Measurements from ENCODE around the gene ADGRB3. TPM values are rescaled to one million over a fixed set of nuclear protein-coding genes. Genes with fewer than 3 reads are reported as not detected.

The ADGRB3 gene
- total RNA-seq, 3 donors from 2014 or later = not detected

DNA sequence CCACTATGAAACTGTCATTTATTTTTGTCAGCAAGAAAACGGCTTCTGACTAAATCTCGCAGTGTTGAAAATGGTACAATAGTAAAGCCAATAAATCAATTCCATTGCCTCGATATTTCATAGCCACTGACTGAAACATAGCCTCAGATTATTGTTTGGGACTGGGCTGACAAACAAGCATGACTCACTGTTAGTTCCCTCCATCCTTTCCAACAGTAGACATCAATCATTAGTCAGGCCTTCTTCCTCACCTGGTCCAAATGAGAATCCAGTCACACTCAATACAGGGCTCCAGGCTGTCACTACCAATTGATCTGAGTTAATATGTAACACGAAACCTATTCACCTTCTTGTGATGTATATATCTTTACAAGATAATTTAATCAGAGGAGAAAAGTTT is 66.1 kb downstream of the ADGRB3 start:
- H3K36me3 Mint-ChIP-seq (ENCODE audit: insufficient read depth) = no peaks in the 10 kb centered on the region
- H3K4me1 Mint-ChIP-seq (ENCODE audit: low read depth) = no peaks in the 10 kb centered on the region
- H3K27me3 Mint-ChIP-seq (ENCODE audit: low read depth) = peaks cover 2% of the 10 kb centered on the region
- no peaks in the 10 kb centered on the region for H3K9me3 Mint-ChIP-seq
- no peak overlapping the region for H3K4me3 Mint-ChIP-seq
- DNase-seq (no peak), ATAC-seq (no peak)

DNA sequence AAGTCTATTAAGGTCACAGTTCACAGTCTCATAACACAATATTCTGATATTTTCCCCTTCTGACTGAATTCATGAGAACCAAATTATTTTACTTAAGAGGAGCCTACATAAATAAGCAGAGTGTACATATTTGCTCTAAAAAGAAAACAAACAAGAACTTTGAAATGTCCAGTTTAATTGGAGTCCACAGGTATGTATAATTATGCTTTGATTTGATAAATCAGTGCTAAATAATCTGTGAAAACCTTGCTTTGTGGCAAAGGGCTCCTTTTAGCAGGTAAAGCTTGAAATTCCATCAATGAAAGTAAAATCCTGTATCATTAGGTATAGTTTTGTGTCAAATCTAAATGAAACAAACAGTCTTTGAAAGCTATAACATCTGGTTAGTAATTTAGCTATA is 69.4 kb downstream of the ADGRB3 start:
- Mint-ChIP-seq H3K4me1 (ENCODE audit: low read depth) (no peaks in the 10 kb centered on the region), H3K36me3 (ENCODE audit: insufficient read depth) (no peaks in the 10 kb centered on the region), H3K9me3 (no peaks in the 10 kb centered on the region), H3K4me3 (no peak overlapping the region), H3K27me3 (ENCODE audit: low read depth) (peaks cover 2% of the 10 kb centered on the region)
- DNase-seq = no peak
- ATAC-seq = no peak

DNA sequence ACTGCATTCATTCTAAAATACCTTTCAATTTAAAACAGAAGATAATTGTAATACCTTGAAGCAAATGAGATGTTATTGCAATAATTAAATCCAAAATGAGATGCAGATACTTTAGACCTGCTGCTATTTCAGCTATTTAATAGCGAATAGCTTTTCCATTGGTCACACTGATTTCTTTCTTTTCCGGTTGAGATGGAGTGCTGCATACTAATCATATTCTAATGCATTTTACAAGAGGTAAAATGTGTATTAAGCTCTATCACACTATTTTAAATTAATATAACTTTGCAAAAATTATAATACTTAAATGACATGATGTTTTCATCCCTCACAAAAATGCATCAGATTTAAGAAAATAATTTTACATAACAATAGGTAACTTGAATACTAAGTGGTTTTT is 74.0 kb downstream of the ADGRB3 start:
- H3K4me3 Mint-ChIP-seq = no peak overlapping the region
- H3K36me3 Mint-ChIP-seq (ENCODE audit: insufficient read depth) = no peaks in the 10 kb centered on the region

DNA sequence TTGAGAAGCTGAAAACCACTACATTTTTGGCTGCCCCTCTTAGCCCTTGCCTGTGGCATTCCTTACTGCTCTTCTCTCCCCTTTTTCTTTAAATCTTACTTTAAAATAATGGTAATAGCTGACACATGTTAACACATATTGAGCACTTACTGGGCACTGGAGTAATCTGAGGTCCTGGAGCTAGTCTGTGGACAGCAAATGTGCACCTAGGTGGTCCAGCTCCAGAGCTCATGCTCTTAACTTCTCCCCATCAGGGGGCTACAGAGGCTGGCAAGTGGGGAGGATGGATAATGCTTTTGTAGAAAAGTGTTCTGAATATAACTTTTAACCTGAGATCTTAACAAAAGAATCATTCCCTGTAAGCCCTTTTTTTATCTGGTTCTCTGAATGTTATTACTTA is 74.8 kb downstream of the ADGRB3 start:
- Mint-ChIP-seq H3K4me3 (no peak overlapping the region), H3K9me3 (no peaks in the 10 kb centered on the region), H3K27me3 (ENCODE audit: low read depth) (no peaks in the 10 kb centered on the region), H3K4me1 (ENCODE audit: low read depth) (no peaks in the 10 kb centered on the region), H3K36me3 (ENCODE audit: insufficient read depth) (no peaks in the 10 kb centered on the region)
- ATAC-seq (no peak), DNase-seq (no peak)

More for the DNA sequence above, 74.0 kb downstream of the ADGRB3 start:
- ATAC-seq = no peak
- Mint-ChIP-seq H3K27me3 (ENCODE audit: low read depth) (no peaks in the 10 kb centered on the region), H3K9me3 (no peaks in the 10 kb centered on the region), H3K4me1 (ENCODE audit: low read depth) (no peaks in the 10 kb centered on the region)
- no peak for DNase-seq

DNA sequence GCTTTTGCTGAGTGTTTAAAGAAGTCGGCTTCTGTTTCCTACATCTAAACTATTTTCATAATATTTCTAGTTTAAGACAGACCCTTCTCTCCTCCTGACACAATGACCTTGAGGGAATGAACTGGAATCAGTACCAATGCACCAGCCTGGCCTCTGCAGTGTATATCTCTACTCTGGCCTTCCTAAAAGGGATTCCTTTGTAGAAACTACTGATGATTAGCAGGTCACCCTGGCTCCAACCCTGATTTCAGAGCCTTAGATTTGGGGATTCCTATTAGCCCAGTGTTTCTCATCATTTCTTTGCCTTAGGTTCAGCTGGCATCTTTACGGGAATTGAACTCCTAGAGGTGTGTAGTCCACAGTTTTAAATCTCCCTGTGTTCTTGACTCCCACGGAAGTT is 75.4 kb downstream of the ADGRB3 start:
- Mint-ChIP-seq H3K27me3 (ENCODE audit: low read depth) (no peaks in the 10 kb centered on the region), H3K4me1 (ENCODE audit: low read depth) (no peaks in the 10 kb centered on the region), H3K36me3 (ENCODE audit: insufficient read depth) (no peaks in the 10 kb centered on the region), H3K9me3 (no peaks in the 10 kb centered on the region), H3K4me3 (no peak overlapping the region)
- DNase-seq (no peak), ATAC-seq (no peak)

DNA sequence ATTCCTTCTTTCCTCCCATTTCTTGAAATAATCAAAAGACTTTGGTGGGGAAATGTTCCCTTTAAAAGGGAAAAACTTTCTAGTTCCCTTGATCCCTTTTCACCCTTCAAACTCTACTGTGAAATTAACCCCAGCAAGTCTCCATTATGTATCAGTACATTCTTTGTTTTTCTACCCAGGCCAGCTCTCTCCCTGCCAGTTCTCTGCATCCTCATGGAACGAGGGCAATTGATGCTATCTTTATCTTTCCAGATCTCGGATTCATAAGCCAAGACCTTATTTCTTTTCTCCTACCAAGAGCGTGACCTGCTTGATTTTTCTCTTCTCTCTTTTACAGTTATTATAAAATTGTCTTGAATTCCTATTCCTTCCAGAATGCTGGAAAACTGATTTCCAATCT is 75.8 kb downstream of the ADGRB3 start:
- ATAC-seq (no peak), DNase-seq (no peak)
- no peaks in the 10 kb centered on the region for H3K27me3 Mint-ChIP-seq (ENCODE audit: low read depth)
- H3K4me1 Mint-ChIP-seq (ENCODE audit: low read depth) = no peaks in the 10 kb centered on the region
- no peaks in the 10 kb centered on the region for H3K9me3 Mint-ChIP-seq
- no peak overlapping the region for H3K4me3 Mint-ChIP-seq
- no peaks in the 10 kb centered on the region for H3K36me3 Mint-ChIP-seq (ENCODE audit: insufficient read depth)

DNA sequence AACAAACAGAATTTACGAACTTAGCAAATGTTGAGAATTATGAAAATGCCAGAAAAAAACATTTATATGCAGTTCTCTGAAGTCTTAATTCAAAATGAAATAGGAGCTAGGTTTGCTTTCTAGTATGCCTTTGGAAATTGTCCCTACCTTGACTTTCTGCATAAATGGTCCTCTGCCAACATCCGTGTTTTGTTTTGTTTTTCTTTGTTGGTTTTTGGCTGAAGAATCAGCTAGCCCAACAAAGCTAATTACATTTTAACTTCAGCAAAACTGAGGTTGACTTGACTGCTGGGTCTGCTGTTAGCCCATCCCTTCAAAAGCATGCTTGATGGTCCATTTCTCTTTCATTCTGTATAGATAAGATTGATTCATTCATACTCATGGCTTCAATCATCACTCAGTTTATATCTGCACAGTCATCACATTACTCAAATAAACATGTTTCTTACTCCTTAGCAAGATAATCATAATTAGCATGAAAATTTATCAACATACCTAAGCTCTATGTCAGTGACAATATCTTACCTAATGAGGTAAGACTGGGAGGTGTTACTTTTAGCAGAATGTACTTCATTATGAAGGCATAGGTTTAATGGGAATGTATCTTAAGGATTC is 76.4 kb downstream of the ADGRB3 start:
- no peaks in the 10 kb centered on the region for H3K9me3 Mint-ChIP-seq
- no peaks in the 10 kb centered on the region for H3K36me3 Mint-ChIP-seq (ENCODE audit: insufficient read depth)
- DNase-seq (no peak), ATAC-seq (no peak)
- no peak overlapping the region for H3K4me3 Mint-ChIP-seq
- no peaks in the 10 kb centered on the region for H3K27me3 Mint-ChIP-seq (ENCODE audit: low read depth)
- H3K4me1 Mint-ChIP-seq (ENCODE audit: low read depth) = no peaks in the 10 kb centered on the region

DNA sequence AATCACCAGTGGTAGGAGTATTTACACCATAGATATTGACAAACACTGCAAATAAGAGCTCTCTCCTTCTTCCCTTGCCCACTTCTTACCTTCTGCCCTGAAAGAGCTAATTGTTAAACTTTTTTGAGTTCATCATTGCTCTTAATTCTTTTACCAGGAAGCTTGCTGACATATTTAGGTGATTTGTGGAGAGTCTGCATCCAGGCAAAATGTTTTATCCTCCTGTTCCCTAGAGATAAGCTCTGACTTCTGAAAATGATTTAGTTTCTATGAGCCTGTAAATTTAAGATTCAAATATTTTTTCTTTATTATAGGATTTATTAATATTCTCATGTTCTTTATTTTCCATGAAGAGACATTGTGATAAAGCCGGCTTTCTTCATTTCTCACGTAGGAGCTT is 81.5 kb downstream of the ADGRB3 start:
- Mint-ChIP-seq H3K36me3 (ENCODE audit: insufficient read depth) (no peaks in the 10 kb centered on the region), H3K4me1 (ENCODE audit: low read depth) (no peaks in the 10 kb centered on the region)

DNA sequence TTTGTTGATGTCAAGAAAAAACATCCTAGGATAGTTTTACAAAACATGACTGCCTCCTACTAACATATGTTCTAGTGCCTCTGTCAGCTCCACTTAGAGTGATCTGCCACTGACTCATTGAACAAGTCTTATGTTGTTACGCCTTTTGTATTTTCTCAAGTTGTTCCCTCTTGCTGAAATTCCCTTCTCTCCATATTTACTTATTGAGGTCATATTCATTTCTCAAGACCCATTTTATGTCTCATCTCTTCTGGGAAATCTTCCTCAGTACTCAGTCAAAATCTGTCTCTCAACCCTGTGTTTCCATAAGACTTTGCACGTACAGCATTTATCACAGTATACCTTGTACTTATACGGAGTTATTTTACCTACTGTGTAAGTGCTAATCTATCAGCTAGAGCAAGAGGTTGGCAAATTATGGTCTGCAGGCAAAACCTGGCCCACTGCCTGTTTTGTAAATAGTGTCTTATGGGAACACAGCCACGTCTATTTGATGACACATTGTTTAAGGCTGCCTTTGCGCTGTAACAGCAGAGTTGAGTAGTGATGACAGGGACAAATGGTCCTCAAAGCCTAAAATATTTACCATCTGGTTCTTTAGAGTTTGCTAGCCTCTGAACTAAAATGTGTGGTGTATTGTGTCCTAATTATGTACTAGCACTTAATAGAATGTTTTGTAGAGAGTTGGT is 83.4 kb downstream of the ADGRB3 start:
- Mint-ChIP-seq H3K4me1 (ENCODE audit: low read depth) (no peaks in the 10 kb centered on the region), H3K27me3 (ENCODE audit: low read depth) (no peaks in the 10 kb centered on the region), H3K4me3 (no peak overlapping the region), H3K9me3 (no peaks in the 10 kb centered on the region), H3K36me3 (ENCODE audit: insufficient read depth) (no peaks in the 10 kb centered on the region)
- DNase-seq (no peak), ATAC-seq (no peak)

More for the DNA sequence above, 81.5 kb downstream of the ADGRB3 start:
- no peaks in the 10 kb centered on the region for H3K9me3 Mint-ChIP-seq
- ATAC-seq (no peak), DNase-seq (no peak)
- H3K27me3 Mint-ChIP-seq (ENCODE audit: low read depth) = no peaks in the 10 kb centered on the region
- H3K4me3 Mint-ChIP-seq = no peak overlapping the region

DNA sequence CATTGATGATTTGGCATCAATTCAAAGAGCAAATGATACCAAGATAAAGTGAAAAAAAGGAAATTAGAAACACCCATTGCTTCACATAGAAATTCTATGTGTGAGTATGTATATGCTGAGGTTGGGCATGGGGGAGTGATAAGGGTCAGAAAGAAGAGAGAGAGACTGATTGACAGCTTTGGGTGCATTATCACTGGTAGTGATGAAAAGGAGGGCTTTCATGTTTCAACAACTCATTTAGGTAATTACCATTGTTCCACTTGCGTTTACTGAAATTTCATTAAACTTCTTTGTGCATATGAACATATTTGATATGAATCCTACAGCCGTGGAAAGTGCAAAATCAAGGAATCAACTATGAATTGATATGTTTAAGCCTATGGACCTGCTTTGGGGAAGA is 84.7 kb downstream of the ADGRB3 start:
- Mint-ChIP-seq H3K9me3 (no peaks in the 10 kb centered on the region), H3K4me3 (no peak overlapping the region), H3K4me1 (ENCODE audit: low read depth) (no peaks in the 10 kb centered on the region), H3K27me3 (ENCODE audit: low read depth) (no peaks in the 10 kb centered on the region), H3K36me3 (ENCODE audit: insufficient read depth) (no peaks in the 10 kb centered on the region)
- DNase-seq (no peak), ATAC-seq (no peak)

DNA sequence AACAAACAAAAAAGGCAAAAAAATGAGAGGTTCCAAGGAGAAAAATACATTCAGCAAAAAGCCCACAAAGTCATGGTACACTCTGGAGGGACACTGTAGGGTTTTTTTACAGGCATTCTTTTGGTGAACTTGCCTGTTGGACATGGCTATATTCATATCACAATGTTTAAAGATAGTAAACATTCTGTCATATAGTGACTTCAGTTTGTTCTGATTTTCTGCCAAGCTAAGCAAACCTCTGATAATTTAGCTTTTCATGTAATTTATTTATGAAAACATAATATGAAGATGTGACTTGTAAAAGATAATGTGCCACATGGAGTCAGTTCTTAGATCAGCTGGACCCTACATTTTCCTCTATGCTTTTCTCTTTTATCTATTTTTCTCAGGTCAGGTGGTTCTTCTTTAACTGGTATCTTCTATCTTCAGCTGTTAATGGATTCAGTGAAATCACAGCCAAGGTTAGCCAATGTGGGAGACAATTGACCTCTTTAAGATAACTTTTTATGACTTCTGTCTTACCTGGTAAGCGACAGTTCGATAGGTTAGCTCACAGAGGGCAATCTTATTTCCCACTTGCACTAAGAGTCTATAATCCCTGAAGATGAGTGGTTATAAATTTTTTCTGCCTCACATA is 87.9 kb downstream of the ADGRB3 start:
- Mint-ChIP-seq H3K36me3 (ENCODE audit: insufficient read depth) (no peaks in the 10 kb centered on the region), H3K4me3 (no peak overlapping the region), H3K9me3 (no peaks in the 10 kb centered on the region), H3K27me3 (ENCODE audit: low read depth) (no peaks in the 10 kb centered on the region), H3K4me1 (ENCODE audit: low read depth) (no peaks in the 10 kb centered on the region)
- ATAC-seq = no peak
- DNase-seq = no peak

DNA sequence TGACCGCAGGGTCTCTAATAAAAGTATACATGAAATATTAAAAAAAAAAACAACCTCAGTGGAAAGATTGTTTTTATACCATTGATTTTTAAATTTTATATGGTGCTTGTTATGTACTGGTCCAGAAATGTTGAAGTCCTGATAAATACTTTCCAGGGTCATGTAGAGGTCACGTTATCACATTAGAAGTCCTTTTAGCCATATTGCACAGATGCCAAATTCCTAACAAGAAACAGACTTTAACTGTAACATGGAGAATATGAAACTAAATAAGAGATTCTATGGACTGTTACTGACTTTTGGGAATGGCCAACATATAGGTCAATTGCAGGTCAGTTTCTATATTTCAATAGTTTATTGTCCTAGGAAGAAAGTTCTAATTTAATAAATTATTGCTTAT is 89.0 kb downstream of the ADGRB3 start:
- H3K4me1 Mint-ChIP-seq (ENCODE audit: low read depth) = no peaks in the 10 kb centered on the region
- H3K36me3 Mint-ChIP-seq (ENCODE audit: insufficient read depth) = no peaks in the 10 kb centered on the region
- no peak for DNase-seq
- H3K9me3 Mint-ChIP-seq = no peaks in the 10 kb centered on the region
- no peak for ATAC-seq
- no peaks in the 10 kb centered on the region for H3K27me3 Mint-ChIP-seq (ENCODE audit: low read depth)
- no peak overlapping the region for H3K4me3 Mint-ChIP-seq

DNA sequence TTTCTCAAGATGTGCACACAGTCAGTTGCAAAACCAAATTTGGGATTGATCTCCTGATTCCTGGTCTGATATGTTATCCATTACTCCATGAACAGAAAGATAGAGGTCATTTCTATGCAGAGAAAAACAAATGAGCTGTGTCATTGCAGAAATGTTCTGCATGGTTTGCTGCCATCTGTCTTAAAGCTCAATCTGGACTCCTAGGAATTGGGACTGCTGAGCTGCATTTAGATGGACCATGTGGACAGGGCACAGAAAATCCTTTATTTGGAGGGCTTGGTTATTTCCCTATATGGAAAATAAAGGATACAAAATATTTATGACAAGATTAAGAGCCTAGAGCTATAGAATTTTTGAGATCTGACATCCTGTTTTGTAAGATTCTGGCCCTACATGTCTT is 91.3 kb downstream of the ADGRB3 start:
- ATAC-seq (no peak), DNase-seq (no peak)
- Mint-ChIP-seq H3K4me3 (no peak overlapping the region), H3K9me3 (no peaks in the 10 kb centered on the region), H3K36me3 (ENCODE audit: insufficient read depth) (no peaks in the 10 kb centered on the region), H3K4me1 (ENCODE audit: low read depth) (no peaks in the 10 kb centered on the region), H3K27me3 (ENCODE audit: low read depth) (no peaks in the 10 kb centered on the region)

DNA sequence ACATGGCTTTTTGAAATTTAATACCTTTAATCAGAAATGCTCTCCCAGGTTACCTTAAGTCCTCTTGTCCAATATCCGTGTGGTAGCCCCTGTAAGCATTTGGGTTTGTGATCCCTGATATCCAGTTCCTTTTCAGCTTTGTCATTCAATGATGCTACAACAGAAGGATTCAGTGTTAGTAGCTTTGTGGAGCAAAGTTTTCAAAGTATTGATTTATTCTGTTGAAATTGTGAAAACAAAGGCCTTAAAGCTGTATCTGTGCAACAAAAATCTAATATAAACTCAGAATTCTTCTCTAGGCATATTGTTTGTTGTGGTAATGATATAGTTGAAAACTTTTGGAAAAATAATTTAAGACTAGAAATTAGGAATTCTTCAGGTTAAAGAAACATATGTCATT is 91.9 kb downstream of the ADGRB3 start:
- DNase-seq (no peak), ATAC-seq (no peak)
- Mint-ChIP-seq H3K4me3 (no peak overlapping the region), H3K9me3 (no peaks in the 10 kb centered on the region), H3K36me3 (ENCODE audit: insufficient read depth) (no peaks in the 10 kb centered on the region), H3K27me3 (ENCODE audit: low read depth) (no peaks in the 10 kb centered on the region), H3K4me1 (ENCODE audit: low read depth) (no peaks in the 10 kb centered on the region)

DNA sequence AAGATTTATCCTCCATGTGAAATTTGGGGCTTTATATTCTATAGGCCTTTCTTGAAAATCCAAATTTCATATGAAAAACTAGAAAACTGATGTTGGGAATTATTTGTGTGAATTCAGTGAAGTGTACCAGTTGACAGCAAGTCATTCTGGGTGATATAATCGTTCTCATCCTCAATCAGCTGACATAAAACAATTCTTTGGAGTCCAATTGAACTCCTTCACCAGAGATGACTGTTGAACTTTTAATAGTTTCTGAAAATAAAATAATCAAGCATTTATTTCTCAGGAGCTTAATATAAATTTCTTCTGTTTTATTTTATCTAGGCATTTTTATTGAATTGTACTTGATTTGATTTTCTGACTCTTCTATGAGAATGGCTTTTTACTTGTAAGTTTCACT is 92.6 kb downstream of the ADGRB3 start:
- ATAC-seq (no peak), DNase-seq (no peak)
- H3K4me3 Mint-ChIP-seq = no peak overlapping the region
- H3K4me1 Mint-ChIP-seq (ENCODE audit: low read depth) = no peaks in the 10 kb centered on the region
- H3K9me3 Mint-ChIP-seq = no peaks in the 10 kb centered on the region
- H3K27me3 Mint-ChIP-seq (ENCODE audit: low read depth) = no peaks in the 10 kb centered on the region
- no peaks in the 10 kb centered on the region for H3K36me3 Mint-ChIP-seq (ENCODE audit: insufficient read depth)

Measured in activated T-cell treated with anti-CD3 and anti-CD28 coated beads, Interleukin-2, amount 50 U/mL, for 4 hours (primary cell).